C4-2B (cell line): ENCODE results near the gene AP4B1.

Experiments
- ZFX ChIP-seq: fragments of 450-650 bp; IDR thresholded peaks from 2 replicates; pipeline ENCODE4 v1.6.1; 2017
- TF ChIP-seq, protein P1 (sequence below): fragments of 450-650 bp; conservative IDR thresholded peaks from 2 replicates; pipeline ENCODE4 v1.5.1; 2017; ENCODE audit warnings: mild to moderate bottlenecking

DNA sequence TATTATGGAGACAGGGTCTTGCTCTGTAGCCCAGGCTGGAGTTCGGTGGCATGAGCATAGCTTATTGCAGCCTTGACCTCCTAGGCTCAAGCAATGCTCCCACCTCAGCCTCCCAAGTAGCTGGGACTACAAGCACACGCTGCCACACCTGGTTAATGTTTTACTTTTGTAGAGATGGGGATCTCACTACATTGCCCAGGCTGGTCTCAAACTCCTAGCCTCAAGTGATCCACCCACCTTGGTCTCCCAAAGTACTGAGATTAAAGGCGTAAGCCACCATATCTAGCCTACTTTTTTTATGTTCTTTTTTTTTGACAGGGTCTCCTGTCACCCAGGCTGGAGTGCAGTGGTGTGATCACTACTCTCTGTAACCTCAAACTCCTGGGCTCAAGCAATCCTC is 11.3 kb downstream of the AP4B1 start:
- TF ChIP-seq, protein P1, sequence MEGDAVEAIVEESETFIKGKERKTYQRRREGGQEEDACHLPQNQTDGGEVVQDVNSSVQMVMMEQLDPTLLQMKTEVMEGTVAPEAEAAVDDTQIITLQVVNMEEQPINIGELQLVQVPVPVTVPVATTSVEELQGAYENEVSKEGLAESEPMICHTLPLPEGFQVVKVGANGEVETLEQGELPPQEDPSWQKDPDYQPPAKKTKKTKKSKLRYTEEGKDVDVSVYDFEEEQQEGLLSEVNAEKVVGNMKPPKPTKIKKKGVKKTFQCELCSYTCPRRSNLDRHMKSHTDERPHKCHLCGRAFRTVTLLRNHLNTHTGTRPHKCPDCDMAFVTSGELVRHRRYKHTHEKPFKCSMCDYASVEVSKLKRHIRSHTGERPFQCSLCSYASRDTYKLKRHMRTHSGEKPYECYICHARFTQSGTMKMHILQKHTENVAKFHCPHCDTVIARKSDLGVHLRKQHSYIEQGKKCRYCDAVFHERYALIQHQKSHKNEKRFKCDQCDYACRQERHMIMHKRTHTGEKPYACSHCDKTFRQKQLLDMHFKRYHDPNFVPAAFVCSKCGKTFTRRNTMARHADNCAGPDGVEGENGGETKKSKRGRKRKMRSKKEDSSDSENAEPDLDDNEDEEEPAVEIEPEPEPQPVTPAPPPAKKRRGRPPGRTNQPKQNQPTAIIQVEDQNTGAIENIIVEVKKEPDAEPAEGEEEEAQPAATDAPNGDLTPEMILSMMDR: no peak
- TF ChIP-seq ZFX: no peak
